Endothelial cell (in vitro differentiated cells): ENCODE results near the gene FIG4. TPM values are rescaled to one million over a fixed set of nuclear protein-coding genes. Genes with fewer than 3 reads are reported as not detected.
"Not testable (repeated sequence)": the region's sequence is repeated elsewhere in the genome, so short reads cannot be mapped to it uniquely, and the experiment has no call there.

Experiments used
- DNase-seq: peaks from one replicate; pipeline ENCODE4 v3.0.0; 2021; ENCODE audit warnings: low spot score
- H3K27ac Mint-ChIP-seq: one replicate; pipeline ENCODE4 v1.8.0; 2021; ENCODE audit warnings: mixed read lengths, inconsistent platforms; ENCODE audit not compliant: unreplicated experiment
- H3K27me3 Mint-ChIP-seq: one replicate; pipeline ENCODE4 v1.8.0; 2021; ENCODE audit warnings: mild to moderate bottlenecking, moderate library complexity, mixed read lengths, inconsistent platforms; ENCODE audit not compliant: unreplicated experiment
- H3K36me3 Mint-ChIP-seq: one replicate; pipeline ENCODE4 v1.8.0; 2021; ENCODE audit warnings: mild to moderate bottlenecking, low read depth, mixed read lengths, inconsistent platforms; ENCODE audit not compliant: unreplicated experiment
- H3K4me1 Mint-ChIP-seq: one replicate; pipeline ENCODE4 v1.8.0; 2021; ENCODE audit warnings: mild to moderate bottlenecking, mixed read lengths, inconsistent platforms; ENCODE audit not compliant: unreplicated experiment
- H3K4me3 Mint-ChIP-seq: one replicate; pipeline ENCODE4 v1.8.0; 2021; ENCODE audit warnings: mild to moderate bottlenecking, mixed read lengths, inconsistent platforms; ENCODE audit not compliant: unreplicated experiment
- H3K9me3 Mint-ChIP-seq: one replicate; pipeline ENCODE4 v1.8.0; 2021; ENCODE audit warnings: mixed read lengths, inconsistent platforms; ENCODE audit not compliant: unreplicated experiment
- total RNA-seq: library from RNA; stranded (reverse); fragmentation: NEBNext Ultra II Directional; extraction: Animal tissue kit (Norgen Biotek cat#: 25700); gene quantifications from one replicate; pipeline ENCODE4 v1.2.1, GENCODE V29; 2021; ENCODE audit not compliant: unreplicated experiment
- TF ChIP-seq, protein P1 (sequence below): fragments of 200-600 bp; sonication (generic); IDR thresholded peaks from one replicate; pipeline ENCODE4 v1.5.0; 2021; ENCODE audit warnings: antibody characterized with exemption; ENCODE audit not compliant: unreplicated experiment

Gene FIG4
- total RNA-seq, 1 donor from 2014 or later: 9.2 TPM

- Mint-ChIP-seq H3K27ac (no peak overlapping the region), H3K36me3 (no peaks in the 10 kb centered on the region), H3K4me3 (no peak overlapping the region), H3K4me1 (peaks cover 6% of the 10 kb centered on the region), H3K27me3 (no peaks in the 10 kb centered on the region), H3K9me3 (no peaks in the 10 kb centered on the region)
- TF ChIP-seq, protein P1, sequence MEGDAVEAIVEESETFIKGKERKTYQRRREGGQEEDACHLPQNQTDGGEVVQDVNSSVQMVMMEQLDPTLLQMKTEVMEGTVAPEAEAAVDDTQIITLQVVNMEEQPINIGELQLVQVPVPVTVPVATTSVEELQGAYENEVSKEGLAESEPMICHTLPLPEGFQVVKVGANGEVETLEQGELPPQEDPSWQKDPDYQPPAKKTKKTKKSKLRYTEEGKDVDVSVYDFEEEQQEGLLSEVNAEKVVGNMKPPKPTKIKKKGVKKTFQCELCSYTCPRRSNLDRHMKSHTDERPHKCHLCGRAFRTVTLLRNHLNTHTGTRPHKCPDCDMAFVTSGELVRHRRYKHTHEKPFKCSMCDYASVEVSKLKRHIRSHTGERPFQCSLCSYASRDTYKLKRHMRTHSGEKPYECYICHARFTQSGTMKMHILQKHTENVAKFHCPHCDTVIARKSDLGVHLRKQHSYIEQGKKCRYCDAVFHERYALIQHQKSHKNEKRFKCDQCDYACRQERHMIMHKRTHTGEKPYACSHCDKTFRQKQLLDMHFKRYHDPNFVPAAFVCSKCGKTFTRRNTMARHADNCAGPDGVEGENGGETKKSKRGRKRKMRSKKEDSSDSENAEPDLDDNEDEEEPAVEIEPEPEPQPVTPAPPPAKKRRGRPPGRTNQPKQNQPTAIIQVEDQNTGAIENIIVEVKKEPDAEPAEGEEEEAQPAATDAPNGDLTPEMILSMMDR: no peak
- DNase-seq: no peak
These were observed 27.9 kb downstream of the FIG4 start for GRCh38 chr6:109718991-109719390.

- Mint-ChIP-seq H3K27ac (no peak overlapping the region), H3K4me1 (peaks cover 6% of the 10 kb centered on the region), H3K4me3 (no peak overlapping the region), H3K9me3 (no peaks in the 10 kb centered on the region), H3K27me3 (no peaks in the 10 kb centered on the region), H3K36me3 (peaks cover 3% of the 10 kb centered on the region)
- TF ChIP-seq, protein P1: no peak
- DNase-seq: no peak
These were observed 29.2 kb downstream of the FIG4 start for GRCh38 chr6:109720311-109720710.

GRCh38 chr6:109722011-109722410, 30.9 kb downstream of the FIG4 start:
- Mint-ChIP-seq H3K27me3 (no peaks in the 10 kb centered on the region), H3K9me3 (no peaks in the 10 kb centered on the region), H3K27ac (no peak overlapping the region), H3K4me3 (no peak overlapping the region), H3K36me3 (peaks cover 9% of the 10 kb centered on the region), H3K4me1 (peaks cover 6% of the 10 kb centered on the region)
- TF ChIP-seq, protein P1: no peak
- no peak for DNase-seq

DNA sequence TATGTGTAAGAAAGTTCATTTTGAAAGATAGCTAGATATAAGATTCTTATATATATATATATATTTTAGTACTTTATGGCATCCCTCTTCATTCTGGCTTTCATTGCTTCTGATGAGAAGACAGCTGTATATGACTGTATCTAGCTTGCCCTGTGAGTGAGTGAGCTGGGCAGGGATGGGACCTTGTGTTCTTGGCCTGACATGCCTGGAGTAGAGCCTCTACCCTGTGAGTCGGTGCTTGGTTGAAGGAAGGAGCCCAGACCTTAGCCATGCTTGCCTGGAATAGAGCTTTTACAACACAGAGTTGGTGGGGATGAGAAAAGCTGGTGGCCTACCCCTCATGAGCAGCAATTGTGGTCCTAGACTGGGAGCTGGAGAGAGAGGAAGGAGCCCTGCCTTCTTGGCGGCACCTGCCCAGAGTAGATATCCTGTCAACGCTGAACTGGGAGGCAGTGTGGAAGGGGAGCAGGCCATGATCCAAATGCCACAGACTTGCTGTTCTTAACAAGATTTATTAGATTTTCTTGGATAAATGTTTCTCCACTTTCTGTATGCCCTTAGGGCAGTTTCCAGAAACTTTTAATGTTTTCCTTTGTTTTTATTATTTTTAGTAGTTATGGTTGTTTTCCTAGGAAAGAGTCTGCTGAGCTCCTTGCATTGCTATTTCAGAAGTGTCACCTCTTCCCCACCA, 31.6 kb downstream of the FIG4 start:
- Mint-ChIP-seq H3K4me3 (no peak overlapping the region), H3K4me1 (peaks cover 6% of the 10 kb centered on the region), H3K36me3 (peaks cover 9% of the 10 kb centered on the region), H3K27me3 (no peaks in the 10 kb centered on the region), H3K9me3 (no peaks in the 10 kb centered on the region), H3K27ac (no peak overlapping the region)
- TF ChIP-seq, protein P1: no peak
- no peak for DNase-seq

- H3K27me3 Mint-ChIP-seq, DNase-seq, H3K36me3 Mint-ChIP-seq, H3K4me1 Mint-ChIP-seq, H3K4me3 Mint-ChIP-seq, H3K9me3 Mint-ChIP-seq, H3K27ac Mint-ChIP-seq: not testable (repeated sequence)
These were observed 34.2 kb downstream of the FIG4 start for GRCh38 chr6:109725250-109725649.
